ENCODE data around the gene CCBE1.

- TF ChIP-seq E4F1 (CRISPR knock-in tag; IDR thresholded peaks at IDR 0.05; ENCODE audit: borderline replicate concordance) (no peak), EP300 (IDR thresholded peaks at IDR 0.05; ENCODE audit: low read length) (no peak), HIVEP1 (CRISPR knock-in tag; IDR thresholded peaks at IDR 0.05) (no peak), CEBPG (CRISPR knock-in tag; IDR thresholded peaks at IDR 0.05) (no peak), CEBPG (tag; conservative IDR thresholded peaks at IDR 0.05 in 1 of 2, IDR thresholded peaks at IDR 0.05 in 1 of 2) (no peak), MYC (IDR thresholded peaks at IDR 0.05; ENCODE audit: low read depth, low read length) (no peak), MYC (CRISPR knock-in tag; IDR thresholded peaks at IDR 0.05; ENCODE audit: borderline replicate concordance, low read depth) (no peak), CTCF (IDR thresholded peaks at IDR 0.05 in 2 of 3, conservative IDR thresholded peaks at IDR 0.05 in 1 of 3; ENCODE audit: insufficient read depth in 2 of 3, low read depth in 1 of 3, low read length in 3 of 3) (no peak), REST (IDR thresholded peaks at IDR 0.05; ENCODE audit: borderline replicate concordance) (no peak), REST (CRISPR knock-in tag; IDR thresholded peaks at IDR 0.05; ENCODE audit: low read depth) (no peak), RNF219 (CRISPR knock-in tag; IDR thresholded peaks at IDR 0.05) (no peak), CEBPB (tag; IDR thresholded peaks at IDR 0.05) (no peak), EZH2 (IDR thresholded peaks at IDR 0.05; ENCODE audit: borderline replicate concordance, low read depth, low read length) (no peak), GTF2F1 (IDR thresholded peaks at IDR 0.05; ENCODE audit: low read depth, low read length) (no peak)
Measured at GRCh38 chr18:59566533-59566971, 130.7 kb downstream of the CCBE1 start.
